ENCODE data around the gene CALHM1.
A peak's percentile ranks its signal among the peaks of the same experiment; 100 is the strongest.
"Not testable (repeated sequence)": the region's sequence is repeated elsewhere in the genome, so short reads cannot be mapped to it uniquely, and the experiment has no call there.

CALHM1 gene

DNA sequence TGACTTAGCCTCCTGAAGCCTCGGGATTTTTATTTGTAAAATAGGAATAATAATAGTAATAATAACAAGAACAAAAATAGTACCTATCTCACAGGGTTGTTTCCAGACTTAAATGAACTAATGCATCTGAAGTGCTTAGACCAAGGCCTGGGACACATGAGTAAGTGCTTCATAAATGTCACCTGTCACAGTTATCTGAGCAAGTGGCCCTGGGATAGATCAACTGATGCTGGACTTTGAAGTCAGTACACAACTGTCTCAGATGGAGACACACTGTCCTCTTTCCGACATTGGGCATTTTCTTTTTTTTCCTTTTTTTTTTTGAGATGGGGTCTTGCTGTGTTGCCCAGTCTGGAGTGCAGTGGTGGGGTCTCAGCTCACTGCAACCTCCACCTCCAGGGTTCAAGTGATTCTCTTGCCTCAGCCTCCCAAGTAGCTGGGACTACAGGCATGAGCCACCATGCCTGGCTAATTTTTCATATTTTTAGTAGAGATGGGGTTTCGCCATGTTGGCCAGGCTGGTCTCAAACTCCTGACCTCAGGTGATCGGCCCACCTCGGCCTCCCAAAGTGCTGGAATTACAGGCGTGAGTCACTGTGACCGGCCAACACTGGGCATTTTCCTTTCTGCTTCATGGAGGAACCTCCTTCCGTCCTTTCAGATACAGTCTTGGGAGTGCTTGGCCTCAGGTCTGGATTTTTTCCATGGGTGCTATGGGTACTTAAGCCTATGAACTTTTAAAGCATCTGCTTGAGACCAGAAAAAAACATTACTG, 28.1 kb upstream of the CALHM1 start:
- DNase-seq, result not testable (repeated sequence)

GRCh38 chr10:103481974-103482531, 23.4 kb upstream of the CALHM1 start:
- no peak for DNase-seq

GRCh38 chr10:103480521-103480920, 21.8 kb upstream of the CALHM1 start:
- DNase-seq, result no peak

- no peak for DNase-seq
Observed at GRCh38 chr10:103479135-103479534, 20.4 kb upstream of the CALHM1 start, which contains the start of gene CALHM3. TSS of gene CALHM3 (minus strand) at chr10:103479240. CDS start at chr10:103479032, 208 bp downstream.

GRCh38 chr10:103478671-103479070, 20.0 kb upstream of the CALHM1 start:
- no peak for DNase-seq

DNA sequence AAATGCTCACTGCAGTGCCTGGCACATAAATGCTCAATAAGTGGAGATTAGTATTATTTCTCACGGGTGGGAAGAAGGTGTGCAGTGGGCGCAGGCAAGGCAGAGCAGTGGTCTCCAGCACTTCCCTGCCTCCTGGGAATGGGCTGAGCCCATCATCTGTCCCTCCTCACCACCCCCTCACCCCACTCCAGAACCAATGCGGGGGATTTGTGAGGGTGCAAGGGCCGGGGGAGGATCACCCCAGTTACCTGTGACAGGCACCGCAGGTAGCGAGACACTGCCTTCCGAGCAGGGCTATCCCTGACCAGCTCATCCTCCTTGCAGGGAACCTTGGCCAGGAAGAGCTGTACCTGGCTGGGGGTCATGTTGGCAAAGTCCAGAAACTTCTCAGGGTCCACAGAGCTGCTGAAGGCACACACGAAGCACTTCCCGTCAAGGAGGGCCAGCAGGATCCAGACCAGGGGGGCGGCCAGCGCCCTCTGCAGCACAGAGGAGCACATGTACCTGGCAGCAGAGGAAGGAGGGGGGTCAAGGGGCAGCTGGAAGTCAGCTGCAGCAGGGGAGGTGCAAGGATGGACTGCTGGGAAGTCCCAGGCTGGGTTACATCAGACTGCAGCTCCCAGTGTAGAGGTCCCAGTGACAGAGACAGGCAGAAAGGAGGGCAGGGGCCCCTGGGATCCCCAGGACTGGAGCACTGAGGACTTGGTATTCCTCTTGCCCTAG, 17.5 kb upstream of the CALHM1 start:
- DNase-seq, result no peak

- no peak for DNase-seq
Observed at GRCh38 chr10:103475437-103475836, 16.7 kb upstream of the CALHM1 start.

- DNase-seq, result no peak
Observed at GRCh38 chr10:103474077-103474476, 15.4 kb upstream of the CALHM1 start.

- no peak for DNase-seq
Observed at GRCh38 chr10:103473261-103473671, 14.6 kb upstream of the CALHM1 start.

- DNase-seq, result no peak
Observed at GRCh38 chr10:103472005-103472404, 13.3 kb upstream of the CALHM1 start.

GRCh38 chr10:103470761-103471653, 12.3 kb upstream of the CALHM1 start:
- DNase-seq, result peak; percentile 68

GRCh38 chr10:103469201-103469600, 10.5 kb upstream of the CALHM1 start:
- DNase-seq, result no peak

GRCh38 chr10:103467406-103467805, 8.7 kb upstream of the CALHM1 start:
- no peak for DNase-seq

DNA sequence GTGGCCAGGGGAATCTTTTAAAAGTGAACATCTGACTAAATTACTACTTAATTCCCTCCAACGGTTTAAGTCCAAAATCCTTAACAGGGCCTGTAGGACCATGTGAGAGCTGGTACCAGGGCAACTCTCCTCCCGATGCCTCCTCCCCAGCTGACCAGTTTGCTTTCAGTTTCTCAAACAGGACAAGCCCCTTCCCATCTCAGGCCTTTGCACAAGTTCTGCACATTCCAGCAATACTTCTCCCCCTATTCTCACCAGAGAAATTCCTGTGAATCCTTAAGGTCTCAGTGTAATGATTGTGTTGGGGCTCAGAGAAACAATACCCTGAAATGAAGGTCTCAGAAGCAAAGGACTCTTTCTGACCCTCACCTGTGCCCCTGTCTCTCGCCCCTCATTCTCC, 8.0 kb upstream of the CALHM1 start:
- DNase-seq, result no peak

DNA sequence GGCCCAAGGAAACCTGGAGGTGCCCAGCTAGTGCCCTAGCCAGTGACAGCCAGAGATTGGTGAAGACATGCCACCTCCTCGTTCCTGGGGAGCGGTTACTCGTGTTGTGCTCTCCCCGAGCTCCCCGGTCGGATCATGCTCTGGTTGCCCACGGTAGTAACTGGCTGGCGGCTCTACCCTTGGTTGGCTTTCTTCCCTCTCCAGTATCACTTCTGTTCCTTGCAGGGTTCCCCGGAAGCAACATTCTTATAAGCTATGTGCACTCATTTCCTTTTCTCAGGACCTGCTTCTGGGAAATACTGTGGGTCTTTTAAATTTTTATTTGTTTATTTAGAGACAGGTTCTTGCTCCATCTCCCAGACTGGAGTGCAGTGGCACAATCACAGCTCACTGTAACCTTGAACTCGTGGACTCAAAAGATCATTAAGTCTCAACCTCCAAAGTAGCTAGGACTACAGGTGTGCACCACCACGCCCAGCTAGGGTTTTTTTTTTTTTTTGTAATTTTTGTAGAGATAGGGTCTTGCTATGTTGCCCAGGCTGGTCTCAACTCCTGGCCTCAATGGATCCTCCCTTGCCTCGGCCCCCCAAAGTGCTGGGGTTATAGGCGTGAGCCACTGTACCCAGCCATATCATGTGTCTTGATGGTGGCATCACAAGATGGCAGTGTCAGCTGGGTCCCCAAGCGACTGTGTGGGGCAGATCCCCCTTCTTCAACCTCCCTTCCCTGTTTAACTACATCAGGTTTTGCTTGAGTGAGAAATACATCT, 6.9 kb upstream of the CALHM1 start:
- no peak for DNase-seq

DNA sequence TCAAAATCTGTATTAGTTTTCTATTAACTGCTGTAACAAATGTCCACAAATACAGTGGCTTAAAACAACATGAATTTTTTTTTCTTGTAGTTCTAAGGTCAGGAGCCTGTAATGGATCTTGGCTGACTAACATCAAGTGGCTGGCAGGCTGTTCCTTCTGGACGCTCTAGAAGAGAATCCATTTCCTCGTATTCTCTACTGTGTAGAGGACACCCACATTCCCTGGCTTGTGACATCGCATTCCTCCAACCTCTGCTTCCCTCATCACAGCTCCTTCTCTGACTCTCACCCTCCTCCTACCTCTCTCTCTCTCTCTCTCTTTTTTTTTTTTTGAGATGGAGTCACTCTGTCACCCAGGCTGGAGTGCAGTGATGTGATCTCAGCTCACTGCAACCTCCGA, 4.8 kb upstream of the CALHM1 start:
- no peak for DNase-seq

- no peak for DNase-seq
Observed at GRCh38 chr10:103459615-103460014, 915 bp upstream of the CALHM1 start.

DNA sequence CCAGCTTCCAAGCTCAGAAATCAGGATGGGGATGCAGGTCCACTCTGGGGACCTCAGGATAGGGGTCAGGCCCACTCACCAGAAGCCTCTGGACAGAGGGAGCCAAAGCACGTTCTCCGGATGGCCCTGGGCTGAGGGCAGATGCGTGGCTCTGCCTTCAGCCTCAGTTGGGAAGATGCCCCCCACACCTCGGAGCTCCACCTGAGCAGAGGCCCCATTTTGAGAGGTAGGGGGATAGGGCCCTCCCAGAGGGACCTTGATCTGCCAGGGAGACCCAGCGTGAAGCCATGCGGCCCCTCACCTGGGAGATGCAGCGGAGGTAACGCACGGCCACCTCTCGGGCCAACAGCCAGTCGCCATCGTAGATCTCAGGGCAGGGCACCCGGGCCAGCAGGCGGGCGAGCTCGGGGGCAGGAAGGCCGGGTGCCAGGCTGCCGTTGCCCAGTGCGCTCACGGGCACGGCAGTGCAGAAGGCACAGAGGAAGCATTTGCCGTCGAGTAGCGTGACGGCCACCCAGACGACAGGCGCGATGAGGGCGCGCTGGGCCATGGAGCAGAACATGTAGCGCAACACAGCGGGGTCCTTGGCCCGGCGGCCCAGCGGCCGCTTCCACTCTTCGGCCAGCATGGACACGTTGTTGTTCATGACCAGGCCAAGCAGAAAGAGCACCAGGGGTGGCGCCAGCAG, 660 bp downstream of the CALHM1 start:
- no peak for DNase-seq

GRCh38 chr10:103457176-103457712, 1.5 kb downstream of the CALHM1 start:
- no peak for DNase-seq

GRCh38 chr10:103456074-103456660, 2.5 kb downstream of the CALHM1 start:
- DNase-seq, result no peak

GRCh38 chr10:103455235-103455634, 3.5 kb downstream of the CALHM1 start:
- no peak for DNase-seq

Data from activated CD4-positive, alpha-beta T cell treated with anti-CD3 and anti-CD28 coated beads for 48 hours (primary cell).